Islet of Langerhans (tissue), 1 donor: Measurements from ENCODE around the gene CYREN.
"Not testable (repeated sequence)": the region's sequence is repeated elsewhere in the genome, so short reads cannot be mapped to it uniquely, and the experiment has no call there.

Source experiments
- FAIRE-seq: peaks from one replicate; lab custom pipeline; 2011; peaks lifted over from hg19 to GRCh38; lab: Jason Lieb, UNC

Gene CYREN

DNA sequence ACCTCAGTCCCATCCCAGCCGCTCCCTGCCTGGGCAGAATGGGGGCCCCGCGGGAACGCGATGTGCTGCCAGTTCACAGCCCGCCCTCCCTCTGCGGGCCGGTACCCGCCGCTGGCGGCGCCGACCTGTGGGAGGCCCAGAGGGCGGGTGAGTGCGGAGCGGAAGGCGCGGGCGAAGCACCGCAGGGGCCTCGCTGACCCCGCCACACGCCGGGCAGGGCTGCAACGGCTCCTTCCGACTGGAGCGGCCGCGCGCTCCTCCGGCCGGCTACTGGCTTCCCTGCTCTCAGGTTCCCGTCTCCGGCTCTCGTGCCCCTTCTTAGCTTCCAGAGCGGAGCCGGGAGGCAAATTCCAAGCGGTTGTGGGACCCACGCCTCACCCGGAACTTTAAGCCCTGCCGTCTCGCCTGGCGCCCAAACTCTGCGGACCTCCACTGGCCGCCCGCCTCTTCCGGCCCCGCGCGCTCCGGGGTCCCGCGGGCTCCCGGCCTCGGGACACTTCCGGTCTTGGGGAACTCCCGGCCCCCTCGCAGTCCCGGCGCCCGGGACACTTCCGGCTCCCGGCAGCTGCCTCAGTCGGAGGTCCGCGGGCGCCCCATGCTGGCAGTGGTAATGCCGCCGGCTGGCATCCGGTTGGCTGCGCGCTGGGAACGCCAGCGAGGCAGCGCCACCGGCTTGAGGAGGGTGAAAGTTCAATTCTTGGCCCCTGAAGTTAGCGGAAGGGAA lies at the start of gene CYREN:
Gene CYREN (minus strand): TSS at position 434 of the 724 bp plus-strand sequence. CDS start 1,785 bp downstream, outside the sequence.
- no peak for FAIRE-seq

GRCh38 chr7:135217645-135218509 lies 47.4 kb upstream of the CYREN start:
- no peak for FAIRE-seq

- FAIRE-seq: no peak
These were observed 45.2 kb upstream of the CYREN start for GRCh38 chr7:135215698-135216097.

GRCh38 chr7:135215180-135215579 lies 44.7 kb upstream of the CYREN start:
- FAIRE-seq: no peak

- no peak for FAIRE-seq
These were observed 43.3 kb upstream of the CYREN start for GRCh38 chr7:135213831-135214230.

- not testable (repeated sequence) for FAIRE-seq
These were observed 41.6 kb upstream of the CYREN start for GRCh38 chr7:135211946-135212685.

- no peak for FAIRE-seq
These were observed 40.9 kb upstream of the CYREN start, which contains the start of gene WDR91 for GRCh38 chr7:135211179-135211945. Gene WDR91 (minus strand): TSS chr7:135211526. CDS start chr7:135211502, 24 bp downstream.

DNA sequence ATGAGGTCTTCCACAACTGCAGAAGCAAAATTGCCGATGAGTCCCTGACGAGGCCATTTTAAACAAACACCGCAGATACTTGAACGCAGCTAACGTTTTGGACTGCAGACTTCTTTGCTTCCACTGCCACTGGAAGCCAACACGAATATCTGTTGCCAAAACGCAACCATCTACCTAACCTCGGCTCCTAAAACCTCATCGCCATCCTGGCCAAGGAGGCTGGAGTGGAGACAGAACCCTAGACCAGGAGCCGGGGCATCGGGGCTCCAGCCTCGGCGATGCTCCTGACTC lies 40.3 kb upstream of the CYREN start:
- FAIRE-seq: no peak

GRCh38 chr7:135209225-135209834 lies 38.8 kb upstream of the CYREN start:
- FAIRE-seq: no peak

- FAIRE-seq: no peak
These were observed 37.7 kb upstream of the CYREN start for GRCh38 chr7:135208102-135208793.

- no peak for FAIRE-seq
These were observed 37.0 kb upstream of the CYREN start for GRCh38 chr7:135207406-135208101.

DNA sequence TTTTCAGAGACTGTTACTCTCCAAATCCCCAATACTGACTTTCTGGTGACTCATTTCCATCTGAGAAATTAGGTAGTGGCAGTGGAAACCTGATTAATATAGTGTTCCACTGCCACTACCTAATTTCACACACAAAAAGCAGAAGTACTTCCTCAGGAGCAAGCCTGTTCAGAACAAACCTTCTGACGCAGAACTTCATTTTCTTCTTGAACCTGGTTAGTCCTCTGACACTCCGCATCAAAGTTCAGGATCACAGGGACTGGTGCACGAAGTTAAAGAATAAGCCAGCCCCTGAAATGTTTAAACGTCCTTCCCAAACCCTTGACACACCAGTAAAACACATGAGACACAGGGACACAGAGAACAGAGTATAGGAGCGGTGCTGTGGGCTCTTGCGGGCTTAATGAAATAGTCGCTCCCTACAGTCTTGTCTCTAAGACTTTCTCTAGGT lies 36.5 kb upstream of the CYREN start:
- FAIRE-seq: no peak

- FAIRE-seq: no peak
These were observed 35.3 kb upstream of the CYREN start for GRCh38 chr7:135205850-135206249.

- FAIRE-seq: no peak
These were observed 34.4 kb upstream of the CYREN start for GRCh38 chr7:135204876-135205275.

GRCh38 chr7:135204341-135204749 lies 33.8 kb upstream of the CYREN start:
- no peak for FAIRE-seq

DNA sequence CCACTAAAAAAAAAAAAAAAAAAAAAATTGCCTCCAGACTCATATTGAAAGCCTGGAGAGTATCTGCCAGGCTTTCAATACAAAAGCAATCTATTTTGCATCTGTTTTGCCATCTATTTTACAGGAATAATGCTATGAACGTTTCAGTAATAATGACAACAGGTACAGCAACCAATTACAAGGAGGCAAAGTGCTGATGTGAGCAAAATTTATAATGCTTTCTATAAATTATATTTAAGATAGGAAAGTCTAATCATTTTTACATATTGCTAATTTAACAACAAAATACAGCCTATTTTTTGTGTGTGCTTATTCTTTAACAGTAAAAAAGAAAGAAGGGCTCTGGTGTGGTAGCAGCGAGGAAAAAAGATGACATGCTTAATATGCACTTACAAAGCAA lies 30.8 kb upstream of the CYREN start:
- FAIRE-seq: no peak

DNA sequence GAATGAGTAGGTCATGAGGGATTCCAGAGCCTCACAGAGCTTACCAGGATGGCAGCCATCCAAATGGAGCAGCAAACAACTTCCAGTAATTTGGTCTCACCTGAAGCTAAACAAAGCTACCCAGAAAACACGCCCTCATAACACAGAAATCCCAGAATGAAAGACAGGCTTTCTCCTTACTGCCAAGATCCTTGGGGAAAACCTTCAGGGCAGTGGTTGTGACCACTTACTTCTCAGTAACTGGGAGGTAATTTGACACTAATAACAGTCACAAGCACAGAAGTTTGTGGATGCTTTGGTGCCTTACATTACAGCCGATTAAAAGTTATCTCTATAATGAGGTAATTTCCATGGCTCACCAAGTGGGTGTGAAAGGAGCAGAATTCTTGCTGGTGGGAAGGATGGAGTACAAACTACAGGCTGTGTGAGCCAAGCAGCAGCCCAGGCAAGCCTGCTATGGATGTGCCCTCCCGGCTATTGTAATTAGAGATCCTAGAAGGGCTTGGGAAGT lies 30.4 kb upstream of the CYREN start:
- FAIRE-seq: no peak

DNA sequence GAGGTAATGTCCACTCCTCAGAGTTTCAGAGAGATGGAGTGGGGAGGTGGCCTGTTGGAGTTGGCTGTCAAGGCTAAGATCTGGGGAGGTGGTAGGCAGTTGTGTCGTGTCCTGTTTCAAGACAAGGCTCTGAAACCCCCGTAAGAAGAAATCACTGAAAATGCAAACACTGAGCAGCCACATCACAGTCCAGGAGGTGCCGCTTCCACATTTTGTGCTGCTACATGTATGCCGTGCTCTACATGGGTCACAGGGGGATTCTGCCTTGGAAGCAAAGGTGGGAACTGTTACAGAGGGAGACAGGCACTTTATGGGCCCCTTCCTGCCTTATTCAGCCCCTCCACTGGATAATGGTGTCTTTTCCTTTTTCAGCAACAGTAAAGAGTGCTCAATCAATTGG lies 28.9 kb upstream of the CYREN start:
- no peak for FAIRE-seq

DNA sequence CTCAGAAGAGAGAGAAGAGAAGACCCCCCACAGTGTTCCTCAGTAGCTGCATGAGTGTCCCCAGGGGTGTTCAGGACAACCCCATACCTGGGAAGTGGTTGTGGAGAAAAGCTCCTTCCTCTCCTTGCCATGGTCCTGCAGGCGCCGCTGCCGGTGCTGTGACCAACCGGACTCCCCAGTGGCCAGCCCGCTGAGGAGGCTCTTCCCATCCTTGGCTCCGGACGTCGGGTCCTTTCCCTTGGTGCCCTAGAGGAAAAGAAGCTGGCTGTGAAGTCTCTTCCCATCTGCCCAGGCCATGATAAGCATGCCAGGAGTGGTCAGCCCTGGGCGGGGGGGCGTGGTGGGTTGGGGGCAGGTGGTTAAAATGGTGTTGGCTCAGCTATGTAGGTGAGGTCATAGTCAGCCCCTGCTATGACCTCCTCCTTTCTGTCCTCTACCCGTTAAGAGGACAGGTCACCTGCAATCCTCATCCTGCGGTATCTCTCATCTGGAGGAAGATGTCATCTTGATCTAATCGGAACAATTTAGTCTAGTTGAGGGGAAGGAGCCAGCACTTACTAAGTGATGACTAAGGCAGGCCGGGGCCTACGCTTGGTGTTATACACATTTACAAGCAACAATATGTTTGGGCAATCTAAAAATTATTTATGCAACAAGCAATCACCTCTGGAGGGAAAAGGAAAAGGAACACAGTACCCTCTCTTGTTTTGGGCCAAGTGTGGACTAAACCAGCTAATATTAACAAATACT lies 27.6 kb upstream of the CYREN start:
- no peak for FAIRE-seq
